ENCODE measurements around the gene GRIN3B.
A peak's percentile ranks its signal among the peaks of the same experiment; 100 is the strongest.

GRIN3B gene

GRCh38 chr19:1038978-1039645 lies 38.9 kb downstream of the GRIN3B start:
- DNase-seq (ENCODE audit: low read depth in 1 of 2, low spot score in 1 of 2): no peak
- H3K27ac ChIP-seq (replicated peaks): peak overlapping the region; percentile 75
- no peak overlapping the region; the same call in 1 of the 2 replicates for H3K4me3 ChIP-seq (replicated peaks; ENCODE audit: insufficient read depth, low read length)
- TF ChIP-seq CTCF (IDR thresholded peaks at IDR 0.05; ENCODE audit: insufficient read depth, low read length) (no peak), POLR2AphosphoS5 (IDR thresholded peaks at IDR 0.05; ENCODE audit: low read depth) (no peak; the same call in 1 of the 2 replicates), GABPA (IDR thresholded peaks at IDR 0.05; ENCODE audit: low read depth) (0 out of 2 replicates have a peak, but pooled peaks have one; percentile 15), SPI1 (IDR thresholded peaks at IDR 0.05; ENCODE audit: borderline replicate concordance, low read depth) (no peak)
- H3K27me3 ChIP-seq (ENCODE audit: insufficient read depth, poor library complexity, severe bottlenecking): no peaks in the 10 kb centered on the region

GRCh38 chr19:1039646-1040475 lies 39.6 kb downstream of the GRIN3B start, which contains the start of gene ABCA7:
Gene ABCA7, plus strand, starts transcription at chr19:1040107. Its CDS starts 1,255 bp downstream, at chr19:1041362.
- peak; percentile 99 for DNase-seq (ENCODE audit: low read depth in 1 of 2, low spot score in 1 of 2)
- Histone ChIP-seq H3K27me3 (ENCODE audit: insufficient read depth, poor library complexity, severe bottlenecking) (no peaks in the 10 kb centered on the region), H3K27ac (replicated peaks) (peak within 1 kb of the TSS; percentile 75), H3K4me3 (replicated peaks; ENCODE audit: insufficient read depth, low read length) (peak within 1 kb of the TSS; percentile 54)
- TF ChIP-seq POLR2AphosphoS5 (IDR thresholded peaks at IDR 0.05; ENCODE audit: low read depth) (peak; percentile 68), CTCF (IDR thresholded peaks at IDR 0.05; ENCODE audit: insufficient read depth, low read length) (no peak), SPI1 (IDR thresholded peaks at IDR 0.05; ENCODE audit: borderline replicate concordance, low read depth) (no peak), GABPA (IDR thresholded peaks at IDR 0.05; ENCODE audit: low read depth) (no peak)
- TF ChIP-seq, protein P1, sequence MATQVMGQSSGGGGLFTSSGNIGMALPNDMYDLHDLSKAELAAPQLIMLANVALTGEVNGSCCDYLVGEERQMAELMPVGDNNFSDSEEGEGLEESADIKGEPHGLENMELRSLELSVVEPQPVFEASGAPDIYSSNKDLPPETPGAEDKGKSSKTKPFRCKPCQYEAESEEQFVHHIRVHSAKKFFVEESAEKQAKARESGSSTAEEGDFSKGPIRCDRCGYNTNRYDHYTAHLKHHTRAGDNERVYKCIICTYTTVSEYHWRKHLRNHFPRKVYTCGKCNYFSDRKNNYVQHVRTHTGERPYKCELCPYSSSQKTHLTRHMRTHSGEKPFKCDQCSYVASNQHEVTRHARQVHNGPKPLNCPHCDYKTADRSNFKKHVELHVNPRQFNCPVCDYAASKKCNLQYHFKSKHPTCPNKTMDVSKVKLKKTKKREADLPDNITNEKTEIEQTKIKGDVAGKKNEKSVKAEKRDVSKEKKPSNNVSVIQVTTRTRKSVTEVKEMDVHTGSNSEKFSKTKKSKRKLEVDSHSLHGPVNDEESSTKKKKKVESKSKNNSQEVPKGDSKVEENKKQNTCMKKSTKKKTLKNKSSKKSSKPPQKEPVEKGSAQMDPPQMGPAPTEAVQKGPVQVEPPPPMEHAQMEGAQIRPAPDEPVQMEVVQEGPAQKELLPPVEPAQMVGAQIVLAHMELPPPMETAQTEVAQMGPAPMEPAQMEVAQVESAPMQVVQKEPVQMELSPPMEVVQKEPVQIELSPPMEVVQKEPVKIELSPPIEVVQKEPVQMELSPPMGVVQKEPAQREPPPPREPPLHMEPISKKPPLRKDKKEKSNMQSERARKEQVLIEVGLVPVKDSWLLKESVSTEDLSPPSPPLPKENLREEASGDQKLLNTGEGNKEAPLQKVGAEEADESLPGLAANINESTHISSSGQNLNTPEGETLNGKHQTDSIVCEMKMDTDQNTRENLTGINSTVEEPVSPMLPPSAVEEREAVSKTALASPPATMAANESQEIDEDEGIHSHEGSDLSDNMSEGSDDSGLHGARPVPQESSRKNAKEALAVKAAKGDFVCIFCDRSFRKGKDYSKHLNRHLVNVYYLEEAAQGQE (IDR thresholded peaks at IDR 0.05; ENCODE audit: insufficient replicate concordance, low read depth): no peak

DNA sequence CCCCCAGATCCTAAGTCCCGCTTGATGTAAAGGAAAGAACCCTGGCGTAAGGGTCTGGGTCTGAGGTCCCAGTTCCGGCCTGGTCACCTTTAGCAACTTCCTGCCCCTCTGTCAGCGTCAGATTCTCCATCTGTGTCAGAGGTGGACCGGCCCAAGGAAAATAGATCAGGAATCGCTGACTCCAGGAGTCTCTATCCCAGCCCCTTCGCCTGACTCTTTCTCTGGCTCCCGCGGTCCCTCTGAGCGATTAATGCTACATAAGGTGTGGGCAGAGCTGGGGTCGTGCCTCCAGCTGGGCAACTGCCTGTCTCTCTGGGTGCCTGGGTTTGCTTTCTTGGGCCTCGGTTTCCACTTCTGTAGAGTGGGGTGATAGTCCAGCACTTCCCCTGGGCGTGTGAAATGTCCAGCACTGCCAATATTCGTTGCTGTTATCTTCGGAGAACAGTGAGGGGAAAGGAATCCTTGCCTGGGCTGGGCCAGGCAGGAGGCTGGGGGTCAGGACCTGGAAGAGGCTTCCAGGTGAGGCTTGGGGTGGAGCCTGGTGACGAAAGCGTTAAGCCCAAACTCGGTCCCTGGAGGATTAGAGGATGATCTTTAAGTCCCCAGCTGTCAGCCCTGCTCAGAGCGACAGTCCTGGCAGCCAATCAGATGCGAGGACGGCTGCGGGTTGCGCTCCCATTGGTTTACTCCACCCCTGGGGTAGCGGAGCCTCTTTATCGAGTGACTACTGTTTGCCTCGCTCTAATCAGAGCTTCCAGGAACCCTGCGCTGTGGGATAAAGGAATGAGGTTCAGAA lies 40.5 kb downstream of the GRIN3B start:
- peak overlapping the region; percentile 36 for H3K27ac ChIP-seq (replicated peaks)
- peak; percentile 87 to 90 for DNase-seq (ENCODE audit: low read depth in 1 of 2, low spot score in 1 of 2)
- no peaks in the 10 kb centered on the region for H3K27me3 ChIP-seq (ENCODE audit: insufficient read depth, poor library complexity, severe bottlenecking)
- H3K4me3 ChIP-seq (replicated peaks; ENCODE audit: insufficient read depth, low read length): peak overlapping the region; percentile 54
- no peak for TF ChIP-seq CTCF (IDR thresholded peaks at IDR 0.05; ENCODE audit: insufficient read depth, low read length)
- TF ChIP-seq, protein P1 (IDR thresholded peaks at IDR 0.05; ENCODE audit: insufficient replicate concordance, low read depth): no peak
- no peak for TF ChIP-seq POLR2AphosphoS5 (IDR thresholded peaks at IDR 0.05; ENCODE audit: low read depth)
- TF ChIP-seq GABPA (IDR thresholded peaks at IDR 0.05; ENCODE audit: low read depth): no peak
- no peak for TF ChIP-seq SPI1 (IDR thresholded peaks at IDR 0.05; ENCODE audit: borderline replicate concordance, low read depth)
